Measurements from ENCODE around the gene PRDX4. TPM values are rescaled to one million over a fixed set of nuclear protein-coding genes. Genes with fewer than 3 reads are reported as not detected.

PRDX4 gene
- 94.2 TPM for polyA plus RNA-seq
- long read RNA-seq, donor 1, transcript PRDX4-202 (7 exons, 1,005 nt), result major isoform, 57 of 58 reads
- long read RNA-seq, donor 1, partial matches to known transcripts, result 0 of 58 reads
- long read RNA-seq, donor 1, other reads (novel, unspliced or antisense), result 0 of 58 reads
- long read RNA-seq, donor 2, transcript PRDX4-202 (7 exons, 1,005 nt), result major isoform, 97 of 104 reads
- long read RNA-seq, donor 2, partial matches to known transcripts, result 5 of 104 reads
- long read RNA-seq, donor 2, other reads (novel, unspliced or antisense), result 0 of 104 reads
- long read RNA-seq, donor 3, transcript PRDX4-202 (7 exons, 1,005 nt), result major isoform, 149 of 180 reads
- long read RNA-seq, donor 3, partial matches to known transcripts, result 30 of 180 reads
- long read RNA-seq, donor 3, other reads (novel, unspliced or antisense), result 0 of 180 reads
- long read RNA-seq, donor 4, transcript PRDX4-202 (7 exons, 1,005 nt), result major isoform, 17 of 18 reads
- long read RNA-seq, donor 4, partial matches to known transcripts, result 0 of 18 reads
- long read RNA-seq, donor 4, other reads (novel, unspliced or antisense), result 0 of 18 reads
- long read RNA-seq, donor 5, transcript PRDX4-202 (7 exons, 1,005 nt), result major isoform, 63 of 64 reads
- long read RNA-seq, donor 5, partial matches to known transcripts, result 0 of 64 reads
- long read RNA-seq, donor 5, other reads (novel, unspliced or antisense), result 0 of 64 reads
- long read RNA-seq, donor 6, transcript PRDX4-202 (7 exons, 1,005 nt), result major isoform, 102 of 109 reads
- long read RNA-seq, donor 6, partial matches to known transcripts, result 7 of 109 reads
- long read RNA-seq, donor 6, other reads (novel, unspliced or antisense), result 0 of 109 reads
- long read RNA-seq, donor 7, transcript PRDX4-202 (7 exons, 1,005 nt), result major isoform, 47 of 54 reads
- long read RNA-seq, donor 7, partial matches to known transcripts, result 7 of 54 reads
- long read RNA-seq, donor 7, other reads (novel, unspliced or antisense), result 0 of 54 reads
- long read RNA-seq, donor 8, transcript PRDX4-202 (7 exons, 1,005 nt), result major isoform, 98 of 115 reads
- long read RNA-seq, donor 8, partial matches to known transcripts, result 16 of 115 reads
- long read RNA-seq, donor 8, other reads (novel, unspliced or antisense), result 0 of 115 reads
- long read RNA-seq, donor 9, transcript PRDX4-202 (7 exons, 1,005 nt), result major isoform, 111 of 128 reads
- long read RNA-seq, donor 9, partial matches to known transcripts, result 16 of 128 reads
- long read RNA-seq, donor 9, other reads (novel, unspliced or antisense), result 0 of 128 reads
- long read RNA-seq, donor 10, transcript PRDX4-202 (7 exons, 1,005 nt), result major isoform, 111 of 120 reads
- long read RNA-seq, donor 10, partial matches to known transcripts, result 9 of 120 reads
- long read RNA-seq, donor 10, other reads (novel, unspliced or antisense), result 0 of 120 reads
- long read RNA-seq, donor 11, transcript PRDX4-202 (7 exons, 1,005 nt), result major isoform, 83 of 92 reads
- long read RNA-seq, donor 11, partial matches to known transcripts, result 9 of 92 reads
- long read RNA-seq, donor 11, other reads (novel, unspliced or antisense), result 0 of 92 reads

DNA sequence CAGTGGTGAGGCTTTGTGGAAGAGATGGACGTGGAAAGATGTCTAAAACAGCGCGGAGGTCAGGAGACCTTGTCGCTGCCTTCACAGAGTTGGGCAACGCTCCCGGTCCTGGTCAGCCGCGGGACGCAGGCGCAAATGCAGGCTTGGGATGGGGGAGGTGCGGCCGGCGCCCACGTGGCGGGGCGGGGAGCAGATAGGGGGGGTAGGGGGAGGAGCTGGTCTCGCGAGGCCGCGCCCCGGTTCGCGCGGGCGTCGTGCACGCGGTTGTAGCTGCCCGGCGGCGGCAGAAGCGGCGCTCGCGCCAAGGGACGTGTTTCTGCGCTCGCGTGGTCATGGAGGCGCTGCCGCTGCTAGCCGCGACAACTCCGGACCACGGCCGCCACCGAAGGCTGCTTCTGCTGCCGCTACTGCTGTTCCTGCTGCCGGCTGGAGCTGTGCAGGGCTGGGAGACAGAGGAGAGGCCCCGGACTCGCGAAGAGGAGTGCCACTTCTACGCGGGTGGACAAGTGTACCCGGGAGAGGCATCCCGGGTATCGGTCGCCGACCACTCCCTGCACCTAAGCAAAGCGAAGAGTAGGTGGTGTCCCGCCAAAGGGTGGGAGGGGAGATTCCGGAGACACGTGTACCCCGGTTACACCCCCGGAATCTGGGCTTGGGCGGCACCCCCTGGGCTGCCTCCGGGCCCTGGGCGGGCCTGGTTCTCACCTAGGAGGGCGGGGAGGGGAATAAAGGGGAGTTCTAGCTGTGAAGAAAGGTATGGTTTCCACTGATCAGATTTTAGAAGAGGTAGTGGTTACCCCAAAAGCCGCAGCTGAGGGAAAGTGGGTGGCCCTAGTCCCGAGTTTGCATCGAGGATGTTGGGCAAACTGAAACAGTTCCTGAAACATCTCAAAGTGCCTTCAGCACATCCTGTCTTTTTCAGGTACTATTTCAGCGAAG is at the start of gene PRDX4:
Gene PRDX4 (plus strand): TSS at position 255 of the 939 bp plus-strand sequence. CDS start 78 bp downstream, at position 333.
- no peaks in the 10 kb centered on the region for H3K36me3 ChIP-seq (ENCODE audit: control insufficient read depth, insufficient read depth, low read length)
- no peaks in the 10 kb centered on the region for H3K27me3 ChIP-seq (ENCODE audit: control insufficient read depth, insufficient read depth, low read length)
- DNase-seq, result peak; percentile 80 to 86
- no peaks in the 10 kb centered on the region for H3K9me3 ChIP-seq (ENCODE audit: control insufficient read depth, low read depth, low read length)
- no CpG with 5 or more reads among the region's 73 CpGs for WGBS (ENCODE audit: insufficient coverage, low lambda C conversion rate)
- peak within 1 kb of the TSS; percentile 79 for H3K27ac ChIP-seq (ENCODE audit: low read length)
- H3K4me3 ChIP-seq (ENCODE audit: low read length), result peak within 1 kb of the TSS; percentile 69
- no peaks in the 10 kb centered on the region for H3K4me1 ChIP-seq (ENCODE audit: control insufficient read depth, insufficient read depth, low read length)

DNA sequence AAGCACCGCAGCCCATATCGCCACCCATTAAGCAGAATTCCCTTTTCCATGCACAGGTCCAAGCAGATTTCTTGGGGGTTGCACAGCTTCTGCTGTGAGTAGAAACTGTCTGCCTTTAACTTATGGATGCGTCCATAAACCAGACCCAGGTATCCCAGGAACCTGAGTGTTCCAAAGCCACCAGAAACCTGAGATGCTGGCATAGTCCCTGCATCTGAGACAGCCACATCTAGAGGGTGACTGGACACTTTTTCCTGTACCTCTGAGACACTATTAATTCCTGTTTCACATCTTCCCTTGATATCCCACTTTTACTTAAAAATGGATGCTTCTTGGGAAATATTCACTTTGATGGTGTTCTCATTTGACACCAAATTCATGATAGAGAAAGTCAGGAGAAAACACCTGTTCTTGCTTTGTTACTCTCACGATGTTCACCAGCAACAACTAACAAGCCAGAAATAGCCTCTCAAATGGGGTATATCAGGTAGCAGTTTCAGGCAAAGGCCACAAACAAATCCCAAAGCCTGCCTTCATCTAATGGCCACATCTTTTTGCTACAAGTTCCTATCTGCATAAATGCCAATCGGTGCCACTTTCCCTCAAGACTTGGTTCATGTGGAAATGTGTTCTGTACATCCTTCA is 45.5 kb upstream of the PRDX4 start:
- WGBS (ENCODE audit: insufficient coverage, low lambda C conversion rate), result no CpG with 5 or more reads among the region's 5 CpGs
- Histone ChIP-seq H3K4me3 (ENCODE audit: low read length) (no peak overlapping the region), H3K36me3 (ENCODE audit: control insufficient read depth, insufficient read depth, low read length) (no peaks in the 10 kb centered on the region), H3K9me3 (ENCODE audit: control insufficient read depth, low read depth, low read length) (no peaks in the 10 kb centered on the region), H3K4me1 (ENCODE audit: control insufficient read depth, insufficient read depth, low read length) (peaks cover 3% of the 10 kb centered on the region), H3K27me3 (ENCODE audit: control insufficient read depth, insufficient read depth, low read length) (no peaks in the 10 kb centered on the region), H3K27ac (ENCODE audit: low read length) (no peak overlapping the region)
- no peak for DNase-seq

DNA sequence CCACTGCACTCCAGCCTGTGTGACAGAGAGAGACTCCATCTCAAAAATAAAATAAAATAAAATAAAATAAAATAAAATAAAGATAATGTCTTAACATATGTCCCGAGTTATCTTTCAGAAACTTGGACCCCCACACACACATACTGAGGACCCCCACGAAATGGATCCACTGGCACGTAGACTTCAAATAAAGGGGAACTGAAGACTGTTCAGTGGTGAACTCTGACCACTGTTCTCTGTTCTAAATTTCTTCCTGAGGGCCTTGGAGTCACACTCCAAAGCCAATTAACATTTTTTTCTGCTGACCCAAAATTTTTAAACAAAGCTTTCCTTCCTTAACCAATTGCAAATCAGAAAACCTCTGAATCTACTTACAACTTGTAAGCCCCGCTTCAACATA is 43.5 kb upstream of the PRDX4 start:
- WGBS (ENCODE audit: insufficient coverage, low lambda C conversion rate), result no CpG with 5 or more reads among the region's 4 CpGs
- H3K9me3 ChIP-seq (ENCODE audit: control insufficient read depth, low read depth, low read length), result no peaks in the 10 kb centered on the region
- H3K36me3 ChIP-seq (ENCODE audit: control insufficient read depth, insufficient read depth, low read length), result no peaks in the 10 kb centered on the region
- H3K4me1 ChIP-seq (ENCODE audit: control insufficient read depth, insufficient read depth, low read length), result peaks cover 8% of the 10 kb centered on the region
- no peak overlapping the region for H3K27ac ChIP-seq (ENCODE audit: low read length)
- no peaks in the 10 kb centered on the region for H3K27me3 ChIP-seq (ENCODE audit: control insufficient read depth, insufficient read depth, low read length)
- H3K4me3 ChIP-seq (ENCODE audit: low read length), result no peak overlapping the region
- no peak for DNase-seq

DNA sequence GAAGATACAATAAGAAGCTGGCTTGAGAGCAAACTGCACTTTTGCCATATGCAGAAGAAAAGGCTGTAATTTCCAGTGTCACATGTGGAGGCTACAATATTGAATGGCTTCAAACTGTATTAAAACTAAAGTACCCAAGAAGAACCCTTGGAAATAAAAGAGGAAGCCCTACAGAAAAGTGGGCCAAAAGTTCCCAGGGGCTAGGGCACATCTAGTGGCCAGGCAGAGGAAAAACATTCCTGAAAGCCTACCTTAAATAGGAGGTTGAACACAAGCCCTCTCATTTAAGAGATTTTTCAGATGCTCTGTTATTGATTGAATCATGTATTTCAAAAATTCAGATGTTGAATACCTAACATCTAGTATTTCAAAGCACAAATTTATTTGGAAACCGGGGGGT is 40.6 kb upstream of the PRDX4 start:
- no peaks in the 10 kb centered on the region for H3K9me3 ChIP-seq (ENCODE audit: control insufficient read depth, low read depth, low read length)

DNA sequence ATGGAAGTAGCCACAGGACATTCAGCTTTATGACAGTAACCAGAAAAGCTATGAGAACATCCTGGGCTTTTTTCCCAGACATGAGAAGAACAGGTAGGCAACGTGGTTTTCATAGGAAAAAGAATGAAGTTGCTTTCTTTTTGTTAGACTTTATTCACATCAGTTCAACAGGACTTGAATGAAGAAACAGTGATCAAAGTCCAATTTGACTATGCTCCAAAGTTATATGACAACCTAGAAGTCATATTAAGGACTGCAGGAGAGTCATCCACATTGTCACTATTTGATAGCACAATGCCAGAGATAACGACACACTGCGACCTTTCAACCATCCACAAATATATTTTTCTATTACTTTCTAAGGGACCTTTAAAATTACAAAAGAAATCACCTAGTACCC is 39.2 kb upstream of the PRDX4 start:
- H3K27me3 ChIP-seq (ENCODE audit: control insufficient read depth, insufficient read depth, low read length), result no peaks in the 10 kb centered on the region
- no peaks in the 10 kb centered on the region for H3K9me3 ChIP-seq (ENCODE audit: control insufficient read depth, low read depth, low read length)
- WGBS (ENCODE audit: insufficient coverage, low lambda C conversion rate), result no CpG with 5 or more reads among the region's 3 CpGs
- H3K4me1 ChIP-seq (ENCODE audit: control insufficient read depth, insufficient read depth, low read length), result peaks cover 8% of the 10 kb centered on the region
- DNase-seq, result peak; percentile 31 to 68
- no peaks in the 10 kb centered on the region for H3K36me3 ChIP-seq (ENCODE audit: control insufficient read depth, insufficient read depth, low read length)
- H3K27ac ChIP-seq (ENCODE audit: low read length), result peak overlapping the region; percentile 72
- no peak overlapping the region for H3K4me3 ChIP-seq (ENCODE audit: low read length)

More for the DNA sequence above, 40.6 kb upstream of the PRDX4 start:
- H3K27ac ChIP-seq (ENCODE audit: low read length), result no peak overlapping the region
- H3K27me3 ChIP-seq (ENCODE audit: control insufficient read depth, insufficient read depth, low read length), result no peaks in the 10 kb centered on the region
- no peaks in the 10 kb centered on the region for H3K36me3 ChIP-seq (ENCODE audit: control insufficient read depth, insufficient read depth, low read length)
- no peak overlapping the region for H3K4me3 ChIP-seq (ENCODE audit: low read length)
- no peak for DNase-seq
- WGBS (ENCODE audit: insufficient coverage, low lambda C conversion rate), result no CpG with 5 or more reads among the region's 1 CpG
- peaks cover 8% of the 10 kb centered on the region for H3K4me1 ChIP-seq (ENCODE audit: control insufficient read depth, insufficient read depth, low read length)

DNA sequence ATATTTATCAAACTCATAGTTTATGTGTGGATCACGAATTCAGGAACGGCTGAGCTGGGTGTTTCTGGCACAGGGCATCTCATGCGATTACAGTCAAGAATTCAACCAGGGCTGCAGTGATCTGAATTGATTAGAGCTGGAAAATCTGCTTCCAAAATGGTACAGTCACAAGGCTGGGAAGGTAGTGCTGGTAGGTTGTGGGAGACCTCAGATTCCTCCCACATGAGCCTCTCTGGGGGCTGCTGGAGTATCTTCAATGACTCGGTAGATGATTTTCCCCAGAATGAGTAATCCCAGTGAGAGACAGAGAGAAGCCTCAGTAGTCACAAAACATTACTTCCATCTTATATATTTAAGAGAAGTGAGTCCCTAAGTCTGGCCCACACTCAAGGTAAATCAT is 36.2 kb upstream of the PRDX4 start:
- H3K4me3 ChIP-seq (ENCODE audit: low read length), result no peak overlapping the region
- H3K27me3 ChIP-seq (ENCODE audit: control insufficient read depth, insufficient read depth, low read length), result no peaks in the 10 kb centered on the region
- no peak overlapping the region for H3K27ac ChIP-seq (ENCODE audit: low read length)
- WGBS (ENCODE audit: insufficient coverage, low lambda C conversion rate), result no CpG with 5 or more reads among the region's 4 CpGs
- H3K36me3 ChIP-seq (ENCODE audit: control insufficient read depth, insufficient read depth, low read length), result no peaks in the 10 kb centered on the region
- no peaks in the 10 kb centered on the region for H3K9me3 ChIP-seq (ENCODE audit: control insufficient read depth, low read depth, low read length)
- DNase-seq, result no peak
- peaks cover 12% of the 10 kb centered on the region for H3K4me1 ChIP-seq (ENCODE audit: control insufficient read depth, insufficient read depth, low read length)

DNA sequence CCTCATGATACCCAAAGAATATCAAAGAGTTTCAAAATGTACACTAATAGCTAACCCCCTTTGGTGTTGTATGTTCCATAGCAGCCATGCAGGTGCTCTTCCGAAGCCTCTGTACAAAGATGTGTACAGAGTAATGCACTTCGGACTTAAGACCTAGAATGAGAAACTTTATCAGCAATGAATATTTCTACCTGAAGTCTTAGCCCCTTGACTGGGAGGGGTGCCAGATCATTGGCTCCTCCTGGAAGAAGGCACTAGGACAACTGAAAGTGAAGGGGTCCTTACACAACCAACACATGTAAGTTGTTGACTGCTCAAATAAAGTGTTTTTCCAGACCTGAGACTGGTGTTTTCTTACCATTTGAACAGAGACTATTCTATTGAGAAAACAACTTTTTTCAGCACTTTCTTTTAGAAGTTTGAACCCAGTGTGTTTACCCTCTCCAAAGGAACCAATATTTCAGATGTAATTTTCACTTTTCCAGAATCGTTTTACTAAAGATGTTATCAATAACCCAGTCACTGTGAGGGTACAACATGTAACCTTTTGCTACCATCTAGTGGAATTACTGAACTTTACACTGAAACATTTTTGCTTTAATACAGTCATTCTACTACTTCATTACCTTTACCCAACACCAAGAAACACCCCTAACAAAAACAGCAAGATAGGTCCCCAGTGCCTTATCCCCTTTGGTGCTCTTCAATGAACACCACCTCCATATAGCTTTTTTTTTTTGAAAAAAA is 33.3 kb upstream of the PRDX4 start:
- peaks cover 3% of the 10 kb centered on the region for H3K4me1 ChIP-seq (ENCODE audit: control insufficient read depth, insufficient read depth, low read length)
- no CpG with 5 or more reads among the region's 3 CpGs for WGBS (ENCODE audit: insufficient coverage, low lambda C conversion rate)

DNA sequence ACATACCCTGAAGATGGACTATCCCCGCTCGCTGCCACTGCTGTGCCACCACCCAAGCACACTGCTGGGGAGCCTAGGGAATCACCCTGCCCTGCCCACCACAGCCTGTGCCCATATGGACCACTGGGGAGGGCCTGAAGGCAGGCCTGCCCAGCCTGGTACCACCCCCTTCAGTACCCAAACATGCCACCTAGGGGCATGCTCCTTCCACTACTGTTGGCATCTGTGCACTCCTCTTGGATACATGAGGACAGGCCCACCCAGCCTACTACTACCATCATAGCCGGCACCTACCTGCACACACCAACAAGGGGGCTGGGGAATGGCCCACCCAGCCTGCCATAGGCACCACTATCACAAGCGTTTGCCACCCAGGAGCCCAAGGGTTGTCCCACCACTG is 30.1 kb upstream of the PRDX4 start:
- Histone ChIP-seq H3K4me3 (ENCODE audit: low read length) (no peak overlapping the region), H3K9me3 (ENCODE audit: control insufficient read depth, low read depth, low read length) (peaks cover 2% of the 10 kb centered on the region), H3K36me3 (ENCODE audit: control insufficient read depth, insufficient read depth, low read length) (no peaks in the 10 kb centered on the region), H3K27me3 (ENCODE audit: control insufficient read depth, insufficient read depth, low read length) (no peaks in the 10 kb centered on the region), H3K4me1 (ENCODE audit: control insufficient read depth, insufficient read depth, low read length) (peaks cover 3% of the 10 kb centered on the region), H3K27ac (ENCODE audit: low read length) (no peak overlapping the region)
- DNase-seq, result no peak
- no CpG with 5 or more reads among the region's 4 CpGs for WGBS (ENCODE audit: insufficient coverage, low lambda C conversion rate)

More for the DNA sequence above, 33.3 kb upstream of the PRDX4 start:
- no peak overlapping the region for H3K4me3 ChIP-seq (ENCODE audit: low read length)
- peak; percentile 57 to 74 for DNase-seq
- no peaks in the 10 kb centered on the region for H3K27me3 ChIP-seq (ENCODE audit: control insufficient read depth, insufficient read depth, low read length)
- H3K36me3 ChIP-seq (ENCODE audit: control insufficient read depth, insufficient read depth, low read length), result no peaks in the 10 kb centered on the region
- H3K27ac ChIP-seq (ENCODE audit: low read length), result peak overlapping the region; percentile 56
- no peaks in the 10 kb centered on the region for H3K9me3 ChIP-seq (ENCODE audit: control insufficient read depth, low read depth, low read length)
